Panc1 (cell line): ENCODE measurements around the gene ELOB. TPM values are rescaled to one million over a fixed set of nuclear protein-coding genes. Genes with fewer than 3 reads are reported as not detected.

Experiments used
- ATAC-seq: fragments of 200-7000 bp; cut with Tn5 transposase; 2 replicates; pipeline ENCODE4 v1.9.1; 2020; ENCODE audit warnings: mild to moderate bottlenecking, moderate library complexity
- BruUV-seq: library from RNA; stranded (reverse); fragments of 400-500 nt; replicated peaks from 2 replicates; lab custom pipeline; 2021; lab: Mats Ljungman, UMichigan
- CTCF ChIA-PET: fragments of 300-600 bp; sonication (Branson Sonifier 250); formaldehyde crosslinking; loops from one replicate; lab custom pipeline; 2022; ENCODE audit warnings: antibody characterized with exemption; lab: Charles Lee
- POLR2A ChIA-PET: fragments of 300-600 bp; sonication (Branson Sonifier 250); formaldehyde crosslinking; loops from one replicate; lab custom pipeline; 2022; ENCODE audit warnings: antibody characterized with exemption; lab: Charles Lee
- DNase-seq: peaks from one replicate; pipeline ENCODE4 v3.0.0-alpha.2; 2010; ENCODE audit warnings: low read depth, low spot score
- H3K27ac ChIP-seq: 2 replicates; pipeline ENCODE4 v1.5.1; 2011; ENCODE audit warnings: mild to moderate bottlenecking, low read length, inconsistent platforms
- H3K27me3 ChIP-seq: fragments of 200-500 bp; sonication (Bioruptor generic); 2 replicates; pipeline ENCODE4 v1.6.0; 2014; ENCODE audit warnings: low read length, inconsistent platforms; ENCODE audit not compliant: control insufficient read depth, insufficient read depth
- H3K36me3 ChIP-seq: fragments of 200-500 bp; sonication (Bioruptor generic); 2 replicates; pipeline ENCODE4 v1.5.1; 2014; ENCODE audit warnings: inconsistent platforms, mild to moderate bottlenecking, low read length, moderate library complexity; ENCODE audit not compliant: control insufficient read depth, insufficient read depth
- H3K4me1 ChIP-seq: 2 replicates; pipeline ENCODE4 v1.5.1; 2011; ENCODE audit warnings: inconsistent platforms, mild to moderate bottlenecking, low read length, moderate library complexity; ENCODE audit not compliant: control insufficient read depth, insufficient read depth
- H3K4me3 ChIP-seq, 2 experiments: 2 replicates each; pipeline ENCODE4 v1.5.1; 2011 to 2012; ENCODE audit warnings: low read depth in 2 of 2, low read length in 2 of 2, mild to moderate bottlenecking in 2 of 2, inconsistent platforms in 1 of 2, moderate library complexity in 1 of 2
- H3K9me3 ChIP-seq: fragments of 200-500 bp; sonication (Bioruptor generic); 2 replicates; pipeline ENCODE4 v1.5.1; 2014; ENCODE audit warnings: low read depth, mild to moderate bottlenecking, inconsistent platforms, low read length, moderate library complexity; ENCODE audit not compliant: control insufficient read depth, insufficient read depth
- POLR2AphosphoS5 ChIP-seq: IDR thresholded peaks from 2 replicates; pipeline ENCODE4 v1.6.1; 2012; ENCODE audit warnings: mild to moderate bottlenecking, low read depth, low read length, moderate library complexity
- SIN3A ChIP-seq: IDR thresholded peaks from 2 replicates; pipeline ENCODE4 v1.6.1; 2012; ENCODE audit warnings: low read depth, mild to moderate bottlenecking, low read length, moderate library complexity, borderline replicate concordance; ENCODE audit not compliant: insufficient read depth
- TCF7L2 ChIP-seq: IDR thresholded peaks from 2 replicates; pipeline ENCODE4 v1.6.1; 2011; ENCODE audit warnings: mild to moderate bottlenecking, low read depth, low read length, inconsistent platforms
- in situ Hi-C: cut with HindIII; loops from 2 replicates; pipeline ENCODE4 v1.10.0; 2016; ENCODE audit warnings: low sequenced_read_pairs, low pct_unique_long_range_greater_than_20kb
- intact Hi-C: fragments of 100-400 bp; cut with micrococcal nuclease; formaldehyde crosslinking; loops from one replicate; pipeline ENCODE4 v1.10.0; 2022; ENCODE audit not compliant: unreplicated experiment
- total RNA-seq: library from RNA; stranded (reverse); gene quantifications from one replicate; pipeline ENCODE4 v1.2.1, GENCODE V29; 2021; ENCODE audit not compliant: unreplicated experiment
- TF ChIP-seq, protein P1 (sequence below): fragments of 450-650 bp; IDR thresholded peaks from 2 replicates; pipeline ENCODE4 v1.5.1; 2017; ENCODE audit warnings: mild to moderate bottlenecking
- TF ChIP-seq, protein P2 (sequence below), 2 experiments: IDR thresholded peaks; 2 replicates each; pipeline ENCODE4 v1.6.1; 2011 to 2012; ENCODE audit warnings: low read depth in 2 of 2, control low read depth in 1 of 2, low read length in 1 of 2, mild to moderate bottlenecking in 1 of 2, moderate library complexity in 1 of 2; ENCODE audit not compliant: insufficient read depth in 1 of 2

The ELOB gene
- total RNA-seq, 1 experiment from 2014 or later = 642 TPM

DNA sequence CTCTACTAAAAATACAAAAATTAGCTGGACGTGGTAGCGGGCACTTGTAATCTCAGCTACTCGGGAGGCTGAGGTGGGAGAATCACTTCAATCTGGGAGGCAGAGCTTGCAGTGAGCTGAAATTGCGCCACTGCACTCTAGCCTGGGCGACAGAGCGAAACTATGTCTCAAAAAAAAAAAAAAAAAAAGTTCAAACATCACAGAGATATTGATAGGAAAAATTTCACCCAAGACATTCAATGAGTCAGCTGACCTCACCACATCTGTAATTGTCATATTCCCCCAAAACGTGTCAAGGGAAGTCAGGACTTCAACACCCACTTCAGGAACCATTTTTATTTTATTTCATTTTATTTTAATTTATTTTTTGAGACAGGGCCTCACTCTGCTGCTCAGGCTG, 49.0 kb downstream of the ELOB start:
- CTCF ChIA-PET = no interaction called here
- TF ChIP-seq, protein P1, sequence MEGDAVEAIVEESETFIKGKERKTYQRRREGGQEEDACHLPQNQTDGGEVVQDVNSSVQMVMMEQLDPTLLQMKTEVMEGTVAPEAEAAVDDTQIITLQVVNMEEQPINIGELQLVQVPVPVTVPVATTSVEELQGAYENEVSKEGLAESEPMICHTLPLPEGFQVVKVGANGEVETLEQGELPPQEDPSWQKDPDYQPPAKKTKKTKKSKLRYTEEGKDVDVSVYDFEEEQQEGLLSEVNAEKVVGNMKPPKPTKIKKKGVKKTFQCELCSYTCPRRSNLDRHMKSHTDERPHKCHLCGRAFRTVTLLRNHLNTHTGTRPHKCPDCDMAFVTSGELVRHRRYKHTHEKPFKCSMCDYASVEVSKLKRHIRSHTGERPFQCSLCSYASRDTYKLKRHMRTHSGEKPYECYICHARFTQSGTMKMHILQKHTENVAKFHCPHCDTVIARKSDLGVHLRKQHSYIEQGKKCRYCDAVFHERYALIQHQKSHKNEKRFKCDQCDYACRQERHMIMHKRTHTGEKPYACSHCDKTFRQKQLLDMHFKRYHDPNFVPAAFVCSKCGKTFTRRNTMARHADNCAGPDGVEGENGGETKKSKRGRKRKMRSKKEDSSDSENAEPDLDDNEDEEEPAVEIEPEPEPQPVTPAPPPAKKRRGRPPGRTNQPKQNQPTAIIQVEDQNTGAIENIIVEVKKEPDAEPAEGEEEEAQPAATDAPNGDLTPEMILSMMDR = no peak
- TF ChIP-seq TCF7L2 (no peak), POLR2AphosphoS5 (no peak), SIN3A (no peak)
- TF ChIP-seq, protein P2, sequence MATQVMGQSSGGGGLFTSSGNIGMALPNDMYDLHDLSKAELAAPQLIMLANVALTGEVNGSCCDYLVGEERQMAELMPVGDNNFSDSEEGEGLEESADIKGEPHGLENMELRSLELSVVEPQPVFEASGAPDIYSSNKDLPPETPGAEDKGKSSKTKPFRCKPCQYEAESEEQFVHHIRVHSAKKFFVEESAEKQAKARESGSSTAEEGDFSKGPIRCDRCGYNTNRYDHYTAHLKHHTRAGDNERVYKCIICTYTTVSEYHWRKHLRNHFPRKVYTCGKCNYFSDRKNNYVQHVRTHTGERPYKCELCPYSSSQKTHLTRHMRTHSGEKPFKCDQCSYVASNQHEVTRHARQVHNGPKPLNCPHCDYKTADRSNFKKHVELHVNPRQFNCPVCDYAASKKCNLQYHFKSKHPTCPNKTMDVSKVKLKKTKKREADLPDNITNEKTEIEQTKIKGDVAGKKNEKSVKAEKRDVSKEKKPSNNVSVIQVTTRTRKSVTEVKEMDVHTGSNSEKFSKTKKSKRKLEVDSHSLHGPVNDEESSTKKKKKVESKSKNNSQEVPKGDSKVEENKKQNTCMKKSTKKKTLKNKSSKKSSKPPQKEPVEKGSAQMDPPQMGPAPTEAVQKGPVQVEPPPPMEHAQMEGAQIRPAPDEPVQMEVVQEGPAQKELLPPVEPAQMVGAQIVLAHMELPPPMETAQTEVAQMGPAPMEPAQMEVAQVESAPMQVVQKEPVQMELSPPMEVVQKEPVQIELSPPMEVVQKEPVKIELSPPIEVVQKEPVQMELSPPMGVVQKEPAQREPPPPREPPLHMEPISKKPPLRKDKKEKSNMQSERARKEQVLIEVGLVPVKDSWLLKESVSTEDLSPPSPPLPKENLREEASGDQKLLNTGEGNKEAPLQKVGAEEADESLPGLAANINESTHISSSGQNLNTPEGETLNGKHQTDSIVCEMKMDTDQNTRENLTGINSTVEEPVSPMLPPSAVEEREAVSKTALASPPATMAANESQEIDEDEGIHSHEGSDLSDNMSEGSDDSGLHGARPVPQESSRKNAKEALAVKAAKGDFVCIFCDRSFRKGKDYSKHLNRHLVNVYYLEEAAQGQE (IDR thresholded peaks at IDR 0.05; ENCODE audit: insufficient read depth in 1 of 2, low read depth in 2 of 2, low read length in 1 of 2) = no peak
- BruUV-seq = no TSS peak
- Histone ChIP-seq H3K27ac (no peak overlapping the region), H3K9me3 (no peaks in the 10 kb centered on the region), H3K4me1 (no peaks in the 10 kb centered on the region), H3K4me3 (no peak overlapping the region), H3K36me3 (no peaks in the 10 kb centered on the region), H3K27me3 (no peaks in the 10 kb centered on the region)
- intact Hi-C loops = no loop called here
- ATAC-seq (no peak), DNase-seq (no peak)
- in situ Hi-C loops = no loop called here
- POLR2A ChIA-PET = interaction anchor here (0.6 kb wide), 2 partner anchors 17 to 80 kb away, joined by 3 to 4 read pairs; no protein-coding TSS in a partner anchor

DNA sequence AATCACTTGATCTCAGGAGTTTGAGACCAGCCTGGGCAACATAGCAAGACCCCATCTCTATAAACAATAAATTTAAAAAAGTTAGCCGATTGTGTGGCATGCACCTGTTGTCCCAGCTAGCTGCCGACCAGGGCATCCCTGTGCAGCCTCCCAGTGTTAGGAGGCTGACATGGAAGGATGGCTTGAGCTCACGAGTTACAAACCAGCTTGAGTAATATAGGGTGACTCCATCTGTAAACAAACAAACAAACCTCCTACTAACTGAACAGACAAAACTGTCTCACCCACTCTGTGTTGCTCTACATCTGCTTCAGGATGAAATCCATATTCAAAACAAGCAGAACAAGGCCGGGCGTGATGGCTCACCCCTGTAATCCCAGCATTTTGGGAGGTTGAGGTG, 50.2 kb downstream of the ELOB start:
- DNase-seq = no peak
- intact Hi-C loops (no loop called here), in situ Hi-C loops (no loop called here)
- no peak for TF ChIP-seq TCF7L2
- TF ChIP-seq, protein P2 (IDR thresholded peaks at IDR 0.05; ENCODE audit: insufficient read depth in 1 of 2, low read depth in 2 of 2, low read length in 1 of 2) = no peak
- no peak for TF ChIP-seq POLR2AphosphoS5
- no peak for TF ChIP-seq SIN3A
- TF ChIP-seq, protein P1 = no peak
- Histone ChIP-seq H3K36me3 (no peaks in the 10 kb centered on the region), H3K9me3 (no peaks in the 10 kb centered on the region), H3K27ac (no peak overlapping the region), H3K4me3 (no peak overlapping the region), H3K27me3 (no peaks in the 10 kb centered on the region), H3K4me1 (no peaks in the 10 kb centered on the region)
- BruUV-seq = no TSS peak
- CTCF ChIA-PET = no interaction called here
- POLR2A ChIA-PET = interaction anchor here (0.5 kb wide), 1 partner anchor 43 kb away, joined by 4 read pairs; no protein-coding TSS in a partner anchor
- ATAC-seq = peak; percentile 72
